Natural killer cell (primary cell): Measurements from ENCODE around the gene CACNA1C. TPM values are rescaled to one million over a fixed set of nuclear protein-coding genes. Genes with fewer than 3 reads are reported as not detected.

Source experiments
- ATAC-seq, 3 donors: fragments of 150-1000 bp in 2 of 3; fragments of 200-7000 bp in 1 of 3; cut with Tn5 transposase; 1 replicate in 1 of 3; 2 replicates in 2 of 3; pipeline ENCODE4 v1.10.0; 2021; ENCODE audit warnings: mild to moderate bottlenecking in 2 of 3, moderate library complexity in 2 of 3
- DNase-seq, 2 donors: peaks; one replicate each; pipeline versions ENCODE4 v3.0.0 to v3.0.0-alpha.2; 2013 to 2021; ENCODE audit warnings: mixed read lengths in 1 of 2
- H3K27ac ChIP-seq: one replicate; pipeline ENCODE4 v1.5.1; 2013; ENCODE audit warnings: mild to moderate bottlenecking, low read length
- H3K27me3 ChIP-seq: one replicate; pipeline ENCODE4 v1.6.1; 2013; ENCODE audit warnings: low read length; ENCODE audit not compliant: control insufficient read depth, insufficient read depth
- H3K36me3 ChIP-seq: one replicate; pipeline ENCODE4 v1.6.1; 2013; ENCODE audit warnings: low read length; ENCODE audit not compliant: control insufficient read depth, insufficient read depth
- H3K4me1 ChIP-seq: one replicate; pipeline ENCODE4 v1.6.1; 2013; ENCODE audit warnings: low read length; ENCODE audit not compliant: control insufficient read depth, insufficient read depth
- H3K4me3 ChIP-seq: one replicate; pipeline ENCODE4 v1.5.1; 2013; ENCODE audit warnings: low read length
- H3K9me3 ChIP-seq: one replicate; pipeline ENCODE4 v1.6.1; 2013; ENCODE audit warnings: low read length; ENCODE audit not compliant: control insufficient read depth, insufficient read depth
- H3K27ac Mint-ChIP-seq, 2 donors: one replicate each; pipeline ENCODE4 v1.8.0; 2022; ENCODE audit warnings: mild to moderate bottlenecking in 2 of 2, mixed read lengths in 2 of 2, moderate library complexity in 1 of 2
- H3K27me3 Mint-ChIP-seq, 2 donors: one replicate each; pipeline ENCODE4 v1.8.0; 2022; ENCODE audit warnings: low read depth in 2 of 2, mixed read lengths in 2 of 2
- H3K36me3 Mint-ChIP-seq: one replicate; pipeline ENCODE4 v1.8.0; 2022; ENCODE audit warnings: mixed read lengths
- H3K4me1 Mint-ChIP-seq, 2 donors: one replicate each; pipeline ENCODE4 v1.8.0; 2022; ENCODE audit warnings: mixed read lengths in 2 of 2
- H3K4me3 Mint-ChIP-seq: one replicate; pipeline ENCODE4 v1.8.0; 2022; ENCODE audit warnings: mild to moderate bottlenecking, moderate library complexity, mixed read lengths
- H3K9me3 Mint-ChIP-seq, 2 donors: one replicate each; pipeline ENCODE4 v1.8.0; 2022; ENCODE audit warnings: mixed read lengths in 2 of 2
- WGBS: methylation state at CpG from one replicate; pipeline ENCODE4 v1.1.7; 2013; ENCODE audit warnings: missing lambda C conversion rate; ENCODE audit not compliant: insufficient coverage; 5-methylcytosine and 5-hydroxymethylcytosine counted together
- intact Hi-C: fragments of 100-400 bp; cut with micrococcal nuclease; formaldehyde crosslinking; loops from one replicate; pipeline ENCODE4 v1.14.2; 2022
- total RNA-seq, 4 donors: library from RNA; stranded (reverse); fragments of 120-200 nt in 1 of 4; gene quantifications; one replicate each; pipeline versions ENCODE4 v1.2.3 to v1.2.4, GENCODE V29; 2013 to 2022
- TF ChIP-seq, protein P1 (sequence below): fragments of 200-600 bp; IDR thresholded peaks from one replicate; pipeline ENCODE4 v1.8.0; 2022; ENCODE audit warnings: antibody characterized with exemption

Gene CACNA1C
- total RNA-seq, 3 donors from 2014 or later (not counting 1 experiment from before 2014, with no cell fraction given), result 0.07 to 0.35 (median 0.08) TPM

DNA sequence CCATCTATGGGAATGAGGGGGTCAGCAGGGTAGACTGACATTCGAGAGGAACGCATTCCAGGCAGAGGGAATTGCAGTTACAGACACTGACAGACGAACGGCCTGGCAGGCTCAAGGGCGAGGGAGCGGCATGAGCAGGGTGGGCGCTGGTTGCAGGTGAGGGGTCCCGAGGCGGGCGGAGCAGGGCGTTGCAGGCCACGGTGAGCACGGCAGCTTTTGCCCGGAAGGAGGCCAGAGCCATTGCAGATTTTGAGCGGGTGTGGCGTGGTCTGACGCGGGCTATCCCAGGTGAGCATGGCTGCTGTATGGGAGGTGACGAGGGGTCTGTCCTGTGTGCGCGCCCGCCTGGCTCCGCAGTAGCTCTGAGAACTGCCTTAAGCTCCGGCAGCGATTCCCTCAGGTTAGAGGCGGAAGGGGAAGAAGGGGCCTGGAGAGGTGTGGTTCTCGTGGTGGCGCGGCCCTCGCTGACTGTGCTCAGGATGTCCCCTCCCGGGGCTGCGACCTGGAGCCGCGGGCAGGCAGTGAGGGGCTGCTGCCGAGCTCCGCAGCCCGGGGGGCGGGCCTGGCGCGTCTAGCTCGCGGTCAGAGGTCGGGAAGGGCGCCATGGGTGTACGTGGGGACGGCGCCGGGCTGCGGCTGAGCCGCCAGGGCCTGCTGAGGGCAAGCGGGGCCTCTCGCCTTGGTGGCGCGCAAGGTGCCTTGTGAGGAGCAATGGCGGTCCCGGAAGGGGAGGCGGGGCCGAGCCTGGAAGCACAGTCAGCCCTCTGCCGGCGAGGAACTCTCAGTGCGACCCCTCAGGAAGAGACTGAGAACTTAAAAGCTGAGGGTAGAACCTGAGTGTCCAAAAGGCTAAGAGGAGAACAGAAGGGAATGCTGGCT lies 177.1 kb downstream of the CACNA1C start:
- ATAC-seq (no peak), DNase-seq (no peak)
- peaks cover 0 to 4% of the 10 kb centered on the region in 2 donors for H3K4me1 Mint-ChIP-seq
- intact Hi-C loops, result no loop called here
- no peak overlapping the region for H3K27ac Mint-ChIP-seq
- TF ChIP-seq, protein P1, sequence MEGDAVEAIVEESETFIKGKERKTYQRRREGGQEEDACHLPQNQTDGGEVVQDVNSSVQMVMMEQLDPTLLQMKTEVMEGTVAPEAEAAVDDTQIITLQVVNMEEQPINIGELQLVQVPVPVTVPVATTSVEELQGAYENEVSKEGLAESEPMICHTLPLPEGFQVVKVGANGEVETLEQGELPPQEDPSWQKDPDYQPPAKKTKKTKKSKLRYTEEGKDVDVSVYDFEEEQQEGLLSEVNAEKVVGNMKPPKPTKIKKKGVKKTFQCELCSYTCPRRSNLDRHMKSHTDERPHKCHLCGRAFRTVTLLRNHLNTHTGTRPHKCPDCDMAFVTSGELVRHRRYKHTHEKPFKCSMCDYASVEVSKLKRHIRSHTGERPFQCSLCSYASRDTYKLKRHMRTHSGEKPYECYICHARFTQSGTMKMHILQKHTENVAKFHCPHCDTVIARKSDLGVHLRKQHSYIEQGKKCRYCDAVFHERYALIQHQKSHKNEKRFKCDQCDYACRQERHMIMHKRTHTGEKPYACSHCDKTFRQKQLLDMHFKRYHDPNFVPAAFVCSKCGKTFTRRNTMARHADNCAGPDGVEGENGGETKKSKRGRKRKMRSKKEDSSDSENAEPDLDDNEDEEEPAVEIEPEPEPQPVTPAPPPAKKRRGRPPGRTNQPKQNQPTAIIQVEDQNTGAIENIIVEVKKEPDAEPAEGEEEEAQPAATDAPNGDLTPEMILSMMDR, result no peak
- Histone ChIP-seq H3K27me3 (no peaks in the 10 kb centered on the region), H3K27ac (no peak overlapping the region), H3K4me1 (peaks cover 3% of the 10 kb centered on the region), H3K4me3 (no peak overlapping the region), H3K36me3 (no peaks in the 10 kb centered on the region), H3K9me3 (no peaks in the 10 kb centered on the region)
- WGBS, result 73% methylated on average over 61 of the region's 61 CpGs
- H3K36me3 Mint-ChIP-seq, result no peaks in the 10 kb centered on the region
- peaks cover 18 to 53% of the 10 kb centered on the region in 2 donors for H3K27me3 Mint-ChIP-seq
- H3K9me3 Mint-ChIP-seq, result no peaks in the 10 kb centered on the region
- no peak overlapping the region for H3K4me3 Mint-ChIP-seq

DNA sequence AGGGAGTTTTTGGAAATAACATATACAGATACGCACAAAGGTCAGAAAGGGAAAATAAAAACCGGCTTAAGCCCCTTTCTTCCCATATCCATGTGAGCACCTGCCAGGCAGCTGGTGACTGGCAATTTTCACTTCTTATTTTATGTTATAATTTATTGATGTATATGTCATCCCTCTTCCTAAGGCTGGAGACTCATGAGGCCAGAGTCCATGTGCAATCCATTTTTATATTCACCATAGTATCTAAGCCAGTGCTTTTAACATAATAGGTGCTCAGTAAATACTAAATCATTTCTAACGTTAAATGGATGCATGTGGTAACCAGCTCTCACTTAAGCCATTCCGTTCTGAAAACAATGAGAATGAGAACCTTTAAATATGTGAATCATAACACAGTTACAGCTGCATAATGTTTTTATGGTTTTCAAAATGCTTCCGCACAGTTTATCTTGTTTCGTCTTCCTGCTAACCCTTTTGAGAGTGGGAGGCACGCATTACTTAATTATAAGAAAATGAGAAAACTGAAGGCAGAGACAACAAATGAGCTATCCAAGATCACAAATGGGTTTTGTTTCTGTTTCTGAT lies 178.3 kb downstream of the CACNA1C start:
- no peaks in the 10 kb centered on the region for H3K27me3 ChIP-seq
- H3K9me3 Mint-ChIP-seq, result no peaks in the 10 kb centered on the region
- TF ChIP-seq, protein P1, result no peak
- no peak overlapping the region for H3K4me3 Mint-ChIP-seq
- peaks cover 0 to 4% of the 10 kb centered on the region in 2 donors for H3K4me1 Mint-ChIP-seq
- ATAC-seq, result no peak
- no peak overlapping the region for H3K27ac ChIP-seq
- 90% methylated on average over 5 of the region's 7 CpGs for WGBS
- no peak overlapping the region for H3K27ac Mint-ChIP-seq
- DNase-seq, result no peak
- H3K36me3 Mint-ChIP-seq, result no peaks in the 10 kb centered on the region
- no peaks in the 10 kb centered on the region for H3K9me3 ChIP-seq
- peaks cover 18 to 43% of the 10 kb centered on the region in 2 donors for H3K27me3 Mint-ChIP-seq
- intact Hi-C loops, result no loop called here
- H3K4me1 ChIP-seq, result peaks cover 3% of the 10 kb centered on the region
- H3K36me3 ChIP-seq, result no peaks in the 10 kb centered on the region
- H3K4me3 ChIP-seq, result no peak overlapping the region

DNA sequence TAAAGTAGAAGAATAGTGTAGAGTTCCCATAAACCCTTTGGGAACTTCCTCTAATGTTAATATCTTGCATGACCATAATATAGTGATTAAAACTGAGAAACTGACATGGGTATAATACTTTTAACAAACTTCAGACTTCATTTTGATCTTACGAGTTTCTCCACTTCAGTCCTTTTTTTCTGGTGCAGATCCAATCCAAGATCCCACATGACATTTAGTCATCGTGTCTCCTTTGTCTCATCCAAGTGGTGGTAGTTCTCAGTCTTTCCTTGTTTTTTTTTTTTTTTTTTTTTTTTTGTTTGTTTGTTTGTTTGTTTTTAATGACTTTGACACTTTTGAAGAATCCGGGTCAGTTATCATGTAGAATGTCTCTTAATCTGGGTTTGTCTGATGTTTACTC lies 179.2 kb downstream of the CACNA1C start:
- 94% methylated on average over 3 of the region's 3 CpGs for whole genome bisulfite sequencing
- H3K4me3 Mint-ChIP-seq, result no peak overlapping the region
- DNase-seq (no peak), ATAC-seq (no peak)
- H3K4me1 Mint-ChIP-seq, result peaks cover 0 to 4% of the 10 kb centered on the region in 2 donors
- Histone ChIP-seq H3K27me3 (no peaks in the 10 kb centered on the region), H3K36me3 (no peaks in the 10 kb centered on the region), H3K4me1 (peaks cover 3% of the 10 kb centered on the region), H3K27ac (no peak overlapping the region), H3K9me3 (no peaks in the 10 kb centered on the region), H3K4me3 (no peak overlapping the region)
- intact Hi-C loops, result no loop called here
- TF ChIP-seq, protein P1, result no peak
- H3K9me3 Mint-ChIP-seq, result no peaks in the 10 kb centered on the region
- H3K36me3 Mint-ChIP-seq, result no peaks in the 10 kb centered on the region
- no peak overlapping the region for H3K27ac Mint-ChIP-seq
- H3K27me3 Mint-ChIP-seq, result peaks cover 18 to 41% of the 10 kb centered on the region in 2 donors
